Measurements from ENCODE around the gene TMEM229B.

The TMEM229B gene

DNA sequence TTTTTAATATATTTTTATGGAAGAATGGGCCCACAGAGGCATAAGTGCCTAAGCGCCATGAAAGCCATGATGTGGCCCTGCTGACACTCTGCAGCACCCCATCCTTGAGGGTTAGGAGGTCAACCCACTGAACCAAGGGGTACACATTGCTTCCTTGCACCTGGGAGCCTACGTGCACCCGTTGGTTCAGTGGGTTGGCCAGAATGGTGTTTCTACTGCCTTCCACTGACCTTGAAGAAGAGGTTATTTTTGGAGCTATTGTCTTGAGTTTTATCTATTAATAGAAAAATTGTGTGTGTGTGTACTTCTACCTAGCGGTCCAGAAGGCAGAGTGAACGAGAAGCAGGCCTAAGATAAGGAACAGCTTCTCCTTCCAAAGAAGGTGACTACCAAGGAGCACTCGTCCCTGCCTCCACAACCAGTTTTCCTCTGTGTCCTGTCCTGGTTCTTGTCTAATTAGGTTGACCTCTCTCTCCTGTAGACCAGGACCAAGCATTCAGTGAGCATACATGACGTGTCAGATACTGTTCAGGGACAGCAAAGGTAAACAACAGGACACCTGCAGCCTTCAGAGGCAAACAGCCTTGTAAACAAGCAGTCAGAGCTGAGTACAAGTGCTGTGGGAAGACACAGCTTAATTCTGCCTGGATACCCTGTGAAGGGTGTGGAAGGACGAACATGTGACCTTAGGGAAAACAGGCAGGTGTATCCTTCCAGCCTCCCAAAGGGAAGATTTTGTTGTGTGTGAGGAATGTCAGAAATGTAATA lies 46.2 kb downstream of the TMEM229B start:
- Histone ChIP-seq H3K4me2 (ENCODE audit: low read length) (no peak overlapping the region), H3K9me3 (ENCODE audit: insufficient read depth, low read length) (no peaks in the 10 kb centered on the region), H3K79me2 (ENCODE audit: low read length) (no peaks in the 10 kb centered on the region), H4K20me1 (ENCODE audit: insufficient read depth, low read length) (no peaks in the 10 kb centered on the region), H3K27me3 (ENCODE audit: low read depth, low read length) (peaks cover 48% of the 10 kb centered on the region), H3K27ac (ENCODE audit: low read length) (no peak overlapping the region), H3K36me3 (replicated peaks; ENCODE audit: low read depth, low read length) (no peaks in the 10 kb centered on the region), H2AFZ (ENCODE audit: low read depth, low read length) (no peak overlapping the region), H3K9ac (ENCODE audit: low read length) (no peak overlapping the region), H3K4me1 (ENCODE audit: low read length) (no peaks in the 10 kb centered on the region), H3K4me3 (ENCODE audit: low read length) (no peak overlapping the region)
- TF ChIP-seq, protein P1, sequence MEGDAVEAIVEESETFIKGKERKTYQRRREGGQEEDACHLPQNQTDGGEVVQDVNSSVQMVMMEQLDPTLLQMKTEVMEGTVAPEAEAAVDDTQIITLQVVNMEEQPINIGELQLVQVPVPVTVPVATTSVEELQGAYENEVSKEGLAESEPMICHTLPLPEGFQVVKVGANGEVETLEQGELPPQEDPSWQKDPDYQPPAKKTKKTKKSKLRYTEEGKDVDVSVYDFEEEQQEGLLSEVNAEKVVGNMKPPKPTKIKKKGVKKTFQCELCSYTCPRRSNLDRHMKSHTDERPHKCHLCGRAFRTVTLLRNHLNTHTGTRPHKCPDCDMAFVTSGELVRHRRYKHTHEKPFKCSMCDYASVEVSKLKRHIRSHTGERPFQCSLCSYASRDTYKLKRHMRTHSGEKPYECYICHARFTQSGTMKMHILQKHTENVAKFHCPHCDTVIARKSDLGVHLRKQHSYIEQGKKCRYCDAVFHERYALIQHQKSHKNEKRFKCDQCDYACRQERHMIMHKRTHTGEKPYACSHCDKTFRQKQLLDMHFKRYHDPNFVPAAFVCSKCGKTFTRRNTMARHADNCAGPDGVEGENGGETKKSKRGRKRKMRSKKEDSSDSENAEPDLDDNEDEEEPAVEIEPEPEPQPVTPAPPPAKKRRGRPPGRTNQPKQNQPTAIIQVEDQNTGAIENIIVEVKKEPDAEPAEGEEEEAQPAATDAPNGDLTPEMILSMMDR (IDR thresholded peaks at IDR 0.05; ENCODE audit: low read depth, low read length) = no peak

GRCh38 chr14:67441672-67442071 lies 46.8 kb downstream of the TMEM229B start:
- H3K9ac ChIP-seq (ENCODE audit: low read length) = no peak overlapping the region
- H4K20me1 ChIP-seq (ENCODE audit: insufficient read depth, low read length) = no peaks in the 10 kb centered on the region
- no peak overlapping the region for H3K4me2 ChIP-seq (ENCODE audit: low read length)
- no peaks in the 10 kb centered on the region for H3K9me3 ChIP-seq (ENCODE audit: insufficient read depth, low read length)
- H3K4me3 ChIP-seq (ENCODE audit: low read length) = no peak overlapping the region
- no peak overlapping the region for H2AFZ ChIP-seq (ENCODE audit: low read depth, low read length)
- no peak for TF ChIP-seq EZH2phosphoT487 (IDR thresholded peaks at IDR 0.05; ENCODE audit: low read depth)
- TF ChIP-seq, protein P1 (IDR thresholded peaks at IDR 0.05; ENCODE audit: low read depth, low read length) = no peak
- no peaks in the 10 kb centered on the region for H3K79me2 ChIP-seq (ENCODE audit: low read length)
- H3K36me3 ChIP-seq (replicated peaks; ENCODE audit: low read depth, low read length) = no peaks in the 10 kb centered on the region
- no peak overlapping the region for H3K27ac ChIP-seq (ENCODE audit: low read length)
- peaks cover 50% of the 10 kb centered on the region for H3K27me3 ChIP-seq (ENCODE audit: low read depth, low read length)
- no peaks in the 10 kb centered on the region for H3K4me1 ChIP-seq (ENCODE audit: low read length)

DNA sequence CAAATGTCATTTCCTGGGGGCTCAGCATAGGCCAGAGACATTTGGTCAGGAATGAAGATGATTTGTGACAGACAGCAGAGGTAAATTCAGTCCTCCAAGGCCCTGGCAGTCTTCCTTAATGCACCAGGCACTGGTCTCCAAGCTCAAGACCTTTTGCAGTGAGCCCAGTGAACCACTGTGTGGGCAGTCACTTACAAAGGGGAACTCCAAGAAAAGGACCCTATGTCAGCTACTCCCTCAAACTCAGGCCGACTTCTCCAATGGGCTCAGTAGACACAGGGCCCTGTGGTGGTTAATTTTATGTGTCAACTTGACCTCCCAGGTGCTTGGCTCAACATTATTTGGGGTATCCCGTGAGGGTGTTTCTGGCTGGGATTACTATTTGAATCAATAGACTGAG lies 47.3 kb downstream of the TMEM229B start:
- Histone ChIP-seq H3K27ac (ENCODE audit: low read length) (no peak overlapping the region), H3K9ac (ENCODE audit: low read length) (no peak overlapping the region), H3K79me2 (ENCODE audit: low read length) (no peaks in the 10 kb centered on the region), H3K36me3 (replicated peaks; ENCODE audit: low read depth, low read length) (no peaks in the 10 kb centered on the region), H3K27me3 (ENCODE audit: low read depth, low read length) (peaks cover 50% of the 10 kb centered on the region), H3K9me3 (ENCODE audit: insufficient read depth, low read length) (no peaks in the 10 kb centered on the region), H2AFZ (ENCODE audit: low read depth, low read length) (no peak overlapping the region), H3K4me3 (ENCODE audit: low read length) (no peak overlapping the region), H4K20me1 (ENCODE audit: insufficient read depth, low read length) (no peaks in the 10 kb centered on the region), H3K4me1 (ENCODE audit: low read length) (no peaks in the 10 kb centered on the region), H3K4me2 (ENCODE audit: low read length) (no peak overlapping the region)
- TF ChIP-seq, protein P1 (IDR thresholded peaks at IDR 0.05; ENCODE audit: low read depth, low read length) = no peak
- no peak for TF ChIP-seq EZH2phosphoT487 (IDR thresholded peaks at IDR 0.05; ENCODE audit: low read depth)

- Histone ChIP-seq H3K9me3 (ENCODE audit: insufficient read depth, low read length) (no peaks in the 10 kb centered on the region), H3K4me3 (ENCODE audit: low read length) (no peak overlapping the region), H3K9ac (ENCODE audit: low read length) (no peak overlapping the region), H4K20me1 (ENCODE audit: insufficient read depth, low read length) (no peaks in the 10 kb centered on the region), H3K79me2 (ENCODE audit: low read length) (no peaks in the 10 kb centered on the region), H3K36me3 (replicated peaks; ENCODE audit: low read depth, low read length) (no peaks in the 10 kb centered on the region), H3K4me2 (ENCODE audit: low read length) (no peak overlapping the region), H3K27me3 (ENCODE audit: low read depth, low read length) (peaks cover 50% of the 10 kb centered on the region), H3K4me1 (ENCODE audit: low read length) (no peaks in the 10 kb centered on the region), H3K27ac (ENCODE audit: low read length) (no peak overlapping the region), H2AFZ (ENCODE audit: low read depth, low read length) (no peak overlapping the region)
- TF ChIP-seq EZH2phosphoT487 (IDR thresholded peaks at IDR 0.05; ENCODE audit: low read depth) = no peak
- TF ChIP-seq, protein P1 (IDR thresholded peaks at IDR 0.05; ENCODE audit: low read depth, low read length) = no peak
Observed at GRCh38 chr14:67440513-67440912, 48.0 kb downstream of the TMEM229B start.

Measured in OCI-LY3 (cell line).